Breast epithelium (tissue), 3 donors: ENCODE data around the gene GAN.

Experiments used
- CTCF ChIP-seq, 3 donors: fragments of 450-650 bp; IDR thresholded peaks; one replicate each; pipeline ENCODE4 v1.5.1; 2016 to 2017; ENCODE audit warnings: antibody characterized with exemption in 3 of 3, mild to moderate bottlenecking in 3 of 3, moderate library complexity in 3 of 3
- POLR2A ChIP-seq: fragments of 450-650 bp; IDR thresholded peaks from one replicate; pipeline ENCODE4 v1.6.1; 2016; ENCODE audit warnings: antibody characterized with exemption, mild to moderate bottlenecking, moderate library complexity

- TF ChIP-seq CTCF (IDR thresholded peaks at IDR 0.05): no peak
- TF ChIP-seq POLR2A: no peak
Measured at GRCh38 chr16:81365731-81366130, 51.0 kb downstream of the GAN start.
